Urinary bladder (tissue), 4 donors: ENCODE measurements around the gene SLC6A16. TPM values are rescaled to one million over a fixed set of nuclear protein-coding genes. Genes with fewer than 3 reads are reported as not detected.
"Not testable (repeated sequence)": the region's sequence is repeated elsewhere in the genome, so short reads cannot be mapped to it uniquely, and the experiment has no call there.

Source experiments
- DNase-seq: peaks from one replicate; pipeline ENCODE4 v3.0.0-alpha.2; 2015; ENCODE audit errors: extremely low spot score
- H3K27ac ChIP-seq: one replicate; pipeline ENCODE4 v1.5.1; 2013; ENCODE audit warnings: low read depth, mild to moderate bottlenecking, moderate library complexity
- H3K36me3 ChIP-seq: one replicate; pipeline ENCODE4 v1.6.1; 2013; ENCODE audit warnings: mild to moderate bottlenecking, moderate library complexity; ENCODE audit not compliant: insufficient read depth
- H3K4me1 ChIP-seq: one replicate; pipeline ENCODE4 v1.6.1; 2013; ENCODE audit warnings: mild to moderate bottlenecking, moderate library complexity; ENCODE audit not compliant: insufficient read depth
- H3K4me3 ChIP-seq: one replicate; pipeline ENCODE4 v1.5.1; 2013; ENCODE audit warnings: low read depth, low read length
- WGBS: extraction: QIAGEN DNeasy Blood & Tissue Kit; methylation state at CpG from one replicate; pipeline ENCODE4 v1.1.7; 2013; 5-methylcytosine and 5-hydroxymethylcytosine counted together
- polyA plus RNA-seq: library from polyadenylated mRNA; stranded (reverse); fragments of 200-250 nt; gene quantifications from one replicate; pipeline ENCODE4 v1.2.3, GENCODE V29; 2013
- total RNA-seq: library from RNA; depleted of rRNA; stranded (reverse); fragments of >200 nt; gene quantifications from one replicate; pipeline ENCODE4 v1.2.3, GENCODE V29; 2014
- donor health status: healthy with polysubstance abuse.
- donor health status: healthy.

The SLC6A16 gene
- 0.26 TPM for total RNA-seq
- 2.0 TPM for polyA plus RNA-seq

DNA sequence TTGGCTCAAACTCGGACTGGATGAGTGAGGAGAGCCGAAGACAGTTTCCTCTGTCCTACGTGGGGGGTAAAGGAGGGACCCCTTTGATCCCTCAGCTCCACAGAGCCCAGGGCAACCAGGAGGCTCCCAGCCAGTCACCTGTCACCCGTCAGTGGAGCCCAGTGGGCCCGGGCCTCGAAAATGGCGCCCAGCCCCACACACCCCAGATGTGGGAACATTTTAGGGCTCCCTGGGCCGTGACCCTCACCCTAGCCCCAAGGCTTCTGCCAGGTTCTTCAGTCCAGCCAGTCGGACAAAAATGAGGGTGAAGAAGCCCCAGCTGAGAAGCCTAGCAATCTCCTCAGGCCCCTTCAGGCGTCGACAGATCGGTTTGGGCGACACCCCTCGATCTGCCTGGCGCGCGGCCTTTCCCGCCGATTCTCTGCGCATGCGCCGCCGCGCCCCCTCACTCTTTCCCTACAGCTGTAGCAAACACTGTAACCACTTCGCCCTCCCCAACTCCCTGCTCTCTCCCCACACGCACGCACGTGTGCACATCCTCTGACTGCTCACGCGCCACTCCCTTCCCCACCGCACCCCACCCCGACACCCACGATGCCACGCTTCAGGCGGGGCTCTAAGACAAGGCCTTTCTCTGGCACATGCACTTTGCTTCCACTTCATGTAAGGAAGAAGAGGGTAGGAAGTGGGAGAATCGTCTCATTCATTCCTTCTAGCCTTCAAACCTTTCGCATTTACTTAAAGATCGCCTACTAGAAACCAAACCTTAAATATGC, at the start of gene SLC6A16:
Gene SLC6A16, minus strand, starts transcription at position 391 of the 776 bp plus-strand sequence. CDS start 13,844 bp downstream, outside the sequence.
- no peaks in the 10 kb centered on the region for H3K36me3 ChIP-seq
- no peak for DNase-seq
- 92% methylated on average over 38 of the region's 38 CpGs for WGBS
- H3K27ac ChIP-seq: no peak within 1 kb of the TSS
- no peak within 1 kb of the TSS for H3K4me3 ChIP-seq
- H3K4me1 ChIP-seq: no peaks in the 10 kb centered on the region

DNA sequence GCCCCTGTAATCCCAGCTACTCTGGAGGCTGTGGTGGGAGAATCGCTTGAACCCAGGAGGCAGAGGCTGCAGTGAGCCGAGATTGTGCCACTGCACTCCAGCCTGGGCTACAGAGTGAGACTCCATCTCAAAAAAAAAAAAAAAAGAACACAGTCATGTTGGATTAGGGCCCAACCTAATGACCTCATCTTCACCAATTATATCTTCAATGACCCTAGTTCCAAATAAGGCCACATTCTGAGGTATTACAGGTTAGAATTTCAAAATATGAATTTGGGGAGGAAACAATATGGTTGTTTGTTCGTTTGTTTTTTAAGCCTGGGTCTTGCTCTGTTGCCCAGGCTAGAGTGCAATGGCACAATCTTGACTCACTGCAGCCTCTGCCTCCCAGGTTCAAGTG, 48.2 kb upstream of the SLC6A16 start:
- 87% methylated on average over 3 of the region's 3 CpGs for WGBS

DNA sequence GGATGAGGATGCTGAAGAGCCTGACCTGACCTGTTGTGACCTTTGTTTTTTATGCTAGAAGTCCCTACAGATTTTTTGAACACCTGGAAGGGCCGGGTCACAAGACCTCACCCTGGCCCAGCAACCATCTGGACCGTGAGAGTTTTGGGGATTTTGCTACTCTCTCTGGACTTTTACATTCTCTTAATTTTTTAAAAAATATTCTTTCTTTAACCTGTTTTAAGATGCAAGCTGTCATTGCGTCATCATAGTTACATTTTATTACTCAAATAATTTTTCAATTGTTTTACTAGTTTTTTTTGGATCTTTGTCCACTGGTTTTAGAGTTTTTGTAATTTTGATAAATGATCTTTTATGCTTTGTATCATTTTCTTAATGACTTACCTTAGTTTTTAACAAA, 46.2 kb upstream of the SLC6A16 start:
- Histone ChIP-seq H3K27ac (no peak overlapping the region), H3K4me3 (no peak overlapping the region), H3K36me3 (no peaks in the 10 kb centered on the region), H3K4me1 (no peaks in the 10 kb centered on the region)
- WGBS: 90% methylated on average over 3 of the region's 3 CpGs
- no peak for DNase-seq

More for the DNA sequence above, 48.2 kb upstream of the SLC6A16 start:
- H3K4me3 ChIP-seq, DNase-seq, H3K27ac ChIP-seq, H3K4me1 ChIP-seq, H3K36me3 ChIP-seq: not testable (repeated sequence)

DNA sequence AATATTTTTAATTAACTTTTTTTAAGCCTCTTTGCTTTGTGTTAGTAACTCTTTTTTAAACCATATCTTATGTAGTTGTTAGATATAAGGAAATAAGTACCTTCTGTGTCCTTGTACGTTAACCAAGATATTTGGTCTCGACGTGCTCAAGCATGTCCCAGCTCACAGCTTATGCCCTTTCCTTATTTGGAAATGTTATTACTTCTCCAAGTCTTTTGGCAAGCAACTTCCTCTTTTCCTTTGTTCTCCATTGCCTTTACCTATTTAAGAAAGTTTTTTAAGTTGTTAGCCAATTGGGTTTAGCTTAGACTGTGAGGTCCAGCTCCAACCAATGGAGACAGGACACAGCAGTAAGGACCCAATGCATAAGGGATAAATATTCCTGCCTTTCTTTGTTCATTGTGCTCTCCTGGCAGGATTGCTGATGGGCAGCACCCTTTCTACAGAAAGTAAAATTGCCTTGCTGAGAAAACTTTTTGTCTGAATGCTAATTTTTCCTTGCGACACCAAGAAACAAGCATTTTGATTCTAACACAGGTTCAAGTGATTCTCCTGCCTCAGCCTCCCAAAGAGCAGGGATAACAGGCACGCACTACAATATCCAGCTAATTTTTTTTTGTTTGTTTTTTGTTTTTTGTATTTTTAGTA, 43.8 kb upstream of the SLC6A16 start:
- Histone ChIP-seq H3K36me3 (no peaks in the 10 kb centered on the region), H3K4me3 (no peak overlapping the region), H3K27ac (no peak overlapping the region), H3K4me1 (no peaks in the 10 kb centered on the region)
- DNase-seq: no peak
- 78% methylated on average over 5 of the region's 5 CpGs for WGBS

DNA sequence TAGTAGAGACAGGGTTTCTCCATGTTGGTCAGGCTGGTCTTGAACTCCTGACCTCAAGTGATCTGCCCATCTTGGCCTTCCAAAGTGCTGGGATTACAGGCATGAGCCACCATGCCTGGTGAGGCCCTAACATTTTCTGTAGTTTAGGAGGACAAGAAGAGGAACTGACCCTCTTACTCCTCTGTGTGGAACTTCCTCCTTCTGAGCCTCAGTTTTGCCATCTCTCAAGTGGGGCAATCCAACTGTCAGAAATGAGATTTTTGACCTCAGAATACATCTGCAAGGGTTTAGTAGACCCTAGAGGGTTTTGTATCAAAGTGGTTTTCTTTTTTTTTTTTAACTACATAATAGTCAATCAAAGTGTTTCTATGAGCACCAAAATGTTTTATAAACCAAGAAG, 41.1 kb upstream of the SLC6A16 start:
- no peaks in the 10 kb centered on the region for H3K4me1 ChIP-seq
- H3K27ac ChIP-seq: no peak overlapping the region
- H3K4me3 ChIP-seq: no peak overlapping the region
- no peaks in the 10 kb centered on the region for H3K36me3 ChIP-seq
- DNase-seq: no peak

DNA sequence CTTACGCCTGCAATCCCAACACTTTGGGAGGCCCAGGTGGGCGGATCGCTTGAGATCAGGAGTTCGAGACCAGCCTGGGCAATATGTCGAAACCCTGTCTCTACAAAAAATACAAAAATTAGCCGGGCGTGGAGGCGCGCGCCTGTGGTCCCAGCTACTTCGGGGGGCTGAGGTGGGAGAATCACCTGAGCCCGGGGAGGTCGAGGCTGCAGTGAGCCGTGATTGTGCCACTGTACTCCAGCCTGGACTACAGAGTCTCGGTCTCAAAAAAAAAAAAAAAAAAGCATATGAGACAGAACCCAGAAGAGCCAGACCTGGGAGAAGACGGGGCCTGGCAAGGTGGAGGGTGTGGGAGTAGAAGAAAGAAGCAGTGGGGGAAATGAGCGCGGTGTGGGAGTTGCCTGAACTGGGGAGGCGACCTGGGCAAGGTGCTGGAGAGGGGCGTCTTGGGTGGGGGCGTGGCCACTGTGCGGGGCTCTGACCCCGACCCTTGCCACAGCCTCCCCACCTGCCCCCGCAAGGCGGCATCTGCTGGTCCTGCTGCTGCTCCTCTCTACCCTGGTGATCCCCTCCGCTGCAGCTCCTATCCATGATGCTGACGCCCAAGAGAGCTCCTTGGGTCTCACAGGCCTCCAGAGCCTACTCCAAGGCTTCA, 39.2 kb upstream of the SLC6A16 start:
- Histone ChIP-seq H3K4me1 (no peaks in the 10 kb centered on the region), H3K27ac (no peak overlapping the region), H3K4me3 (no peak overlapping the region), H3K36me3 (no peaks in the 10 kb centered on the region)
- 71% methylated on average over 27 of the region's 27 CpGs for WGBS
- DNase-seq: no peak

DNA sequence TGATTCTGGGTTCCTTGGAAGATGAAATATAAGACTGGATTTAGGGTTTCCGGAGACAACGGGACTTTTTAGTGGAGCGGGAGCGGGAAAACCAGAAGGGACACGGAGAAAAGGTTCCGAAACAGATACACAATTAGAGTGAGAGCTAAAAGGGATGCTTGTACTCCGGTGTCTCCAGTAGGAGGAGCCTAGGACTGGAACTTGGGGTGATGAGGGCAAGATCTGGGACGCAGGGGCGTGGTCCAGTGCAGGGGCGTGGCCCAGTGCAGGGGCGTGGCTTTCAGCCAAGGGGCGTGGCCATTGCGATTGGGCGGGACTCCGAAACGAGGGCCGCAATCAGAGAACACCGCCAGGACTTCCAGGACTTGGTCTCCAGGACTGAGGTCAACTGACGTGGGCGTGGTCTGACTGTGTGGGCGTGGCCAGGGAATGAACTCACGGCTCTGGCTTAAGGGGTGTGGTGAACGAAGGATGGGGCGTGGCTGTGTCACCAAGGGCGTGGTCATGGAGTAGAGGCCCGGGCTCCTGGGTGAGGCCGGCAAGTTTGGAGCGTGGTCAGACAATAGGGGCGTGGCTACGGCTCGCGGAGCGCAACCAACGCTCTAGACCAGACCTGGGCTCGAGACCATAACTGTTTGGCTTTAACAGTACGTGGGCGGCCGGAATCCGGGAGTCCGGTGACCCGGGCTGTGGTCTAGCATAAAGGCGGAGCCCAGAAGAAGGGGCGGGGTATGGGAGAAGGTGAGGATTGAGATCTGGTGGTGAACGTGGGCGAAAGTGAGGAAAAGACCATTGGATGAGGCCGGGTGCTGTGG, 38.5 kb upstream of the SLC6A16 start, which contains the start of gene DKKL1:
Gene DKKL1, plus strand, starts transcription at position 610 of the 815 bp plus-strand sequence. Its CDS starts 122 bp downstream, at position 732.
- Histone ChIP-seq H3K27ac (peak within 1 kb of the TSS; percentile 30), H3K4me1 (no peaks in the 10 kb centered on the region), H3K4me3 (peak within 1 kb of the TSS; percentile 63), H3K36me3 (no peaks in the 10 kb centered on the region)
- 1% methylated on average over 46 of the region's 46 CpGs for WGBS
- DNase-seq: peak; percentile 93

DNA sequence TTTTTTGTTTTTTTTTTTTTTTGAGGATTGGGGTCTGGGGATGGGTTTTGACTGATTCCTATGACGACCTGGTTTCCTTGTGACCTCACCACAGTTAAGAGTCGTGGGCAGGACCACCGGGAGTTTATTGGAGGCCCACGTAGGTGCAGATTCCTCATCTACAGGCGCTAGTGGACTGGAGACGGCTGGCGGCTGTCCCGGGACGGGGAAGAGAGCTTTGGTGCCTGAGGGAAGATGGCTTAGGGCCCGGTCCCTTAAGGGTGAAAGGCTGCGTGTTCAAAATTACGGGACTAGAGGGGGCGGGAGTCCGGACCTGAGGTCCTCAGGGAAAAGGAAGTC, 37.9 kb upstream of the SLC6A16 start:
- H3K4me1 ChIP-seq: no peaks in the 10 kb centered on the region
- H3K27ac ChIP-seq: peak overlapping the region; percentile 30
- no peaks in the 10 kb centered on the region for H3K36me3 ChIP-seq
- H3K4me3 ChIP-seq: no peak overlapping the region
- under 1% methylated on average over 14 of the region's 14 CpGs for WGBS
- no peak for DNase-seq

DNA sequence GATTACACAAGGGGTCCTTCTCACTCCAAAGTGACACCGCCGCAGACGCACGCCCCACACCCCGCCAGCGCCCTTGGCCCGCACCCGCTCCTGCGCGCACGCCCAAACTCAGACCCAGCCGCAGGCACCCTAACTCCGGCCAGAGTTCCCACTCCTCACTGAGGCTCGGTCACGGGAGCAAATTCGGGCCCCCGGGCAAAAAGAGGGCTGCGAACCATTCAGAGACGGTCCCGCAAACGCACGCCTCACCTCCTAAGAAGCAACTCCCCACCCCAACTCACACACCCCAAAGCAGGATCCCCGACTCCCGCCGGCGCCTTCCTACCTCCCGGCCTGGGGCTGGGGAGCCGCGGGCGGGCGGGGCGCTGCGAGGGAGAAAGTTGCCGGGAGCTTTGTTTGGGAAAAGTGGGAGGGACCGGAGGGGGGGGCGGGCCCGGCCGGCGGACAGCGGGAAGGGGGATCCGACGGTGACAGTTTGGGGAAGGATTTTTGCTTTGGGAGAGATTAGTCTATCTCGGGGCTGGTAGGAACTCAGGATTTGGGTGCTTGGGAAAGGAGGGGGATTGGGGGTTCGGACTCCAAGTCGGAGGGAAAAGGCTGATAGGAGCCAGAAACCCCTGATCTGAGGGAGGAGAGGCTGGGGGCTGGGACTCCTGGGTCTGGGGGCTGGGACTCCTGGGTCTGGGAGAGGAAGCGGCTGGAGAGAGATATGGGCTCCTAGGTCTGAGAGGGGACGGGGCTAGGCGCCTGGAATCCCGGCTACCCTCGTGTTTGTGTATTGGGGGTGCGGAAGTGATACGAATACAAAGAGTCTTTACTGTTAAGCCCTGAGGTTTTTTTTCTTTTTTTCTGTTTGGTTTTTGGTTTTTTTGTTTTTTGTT, 37.3 kb upstream of the SLC6A16 start, which contains the start of gene TEAD2:
Gene TEAD2, minus strand, starts transcription at position 369 of the 881 bp plus-strand sequence. CDS start 2,341 bp downstream, outside the sequence.
- no peaks in the 10 kb centered on the region for H3K36me3 ChIP-seq
- DNase-seq: no peak
- peak within 1 kb of the TSS; percentile 62 for H3K27ac ChIP-seq
- H3K4me3 ChIP-seq: peak within 1 kb of the TSS; percentile 63
- no peaks in the 10 kb centered on the region for H3K4me1 ChIP-seq
- WGBS: under 1% methylated on average over 52 of the region's 52 CpGs

DNA sequence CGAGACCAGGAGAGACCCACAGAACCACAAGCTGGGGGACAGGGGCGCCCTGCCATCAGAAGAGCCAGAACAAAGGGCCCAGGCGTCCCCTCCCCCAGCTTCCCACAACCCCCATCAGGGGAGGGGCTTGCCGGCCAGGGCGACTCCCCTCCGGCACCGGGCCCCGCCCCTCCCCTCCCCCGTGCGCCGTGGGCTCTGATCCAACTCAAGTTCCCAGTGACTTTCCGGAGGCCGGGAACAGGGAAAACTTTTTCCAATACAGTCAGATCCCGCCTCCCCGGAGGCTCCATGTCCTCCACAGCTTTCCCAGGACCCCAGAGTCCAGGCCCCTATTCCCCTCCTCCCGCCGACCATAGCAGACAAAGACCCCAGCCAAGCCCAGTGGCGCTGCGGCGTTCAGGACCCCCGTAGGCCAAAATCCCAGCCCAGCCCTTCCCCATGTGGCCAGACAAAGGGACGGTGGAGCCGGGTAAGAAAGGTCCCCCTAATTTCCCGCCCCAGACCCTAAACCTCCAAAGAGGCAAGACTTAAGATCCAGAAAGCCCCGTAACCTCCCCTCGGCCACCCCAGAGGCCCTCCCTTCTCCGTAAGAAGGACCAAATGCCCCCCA, 36.6 kb upstream of the SLC6A16 start:
- H3K36me3 ChIP-seq: no peaks in the 10 kb centered on the region
- peak overlapping the region; percentile 53 for H3K27ac ChIP-seq
- no peaks in the 10 kb centered on the region for H3K4me1 ChIP-seq
- WGBS: 1% methylated on average over 27 of the region's 27 CpGs
- peak overlapping the region; percentile 63 for H3K4me3 ChIP-seq
- peak; percentile 66 for DNase-seq

DNA sequence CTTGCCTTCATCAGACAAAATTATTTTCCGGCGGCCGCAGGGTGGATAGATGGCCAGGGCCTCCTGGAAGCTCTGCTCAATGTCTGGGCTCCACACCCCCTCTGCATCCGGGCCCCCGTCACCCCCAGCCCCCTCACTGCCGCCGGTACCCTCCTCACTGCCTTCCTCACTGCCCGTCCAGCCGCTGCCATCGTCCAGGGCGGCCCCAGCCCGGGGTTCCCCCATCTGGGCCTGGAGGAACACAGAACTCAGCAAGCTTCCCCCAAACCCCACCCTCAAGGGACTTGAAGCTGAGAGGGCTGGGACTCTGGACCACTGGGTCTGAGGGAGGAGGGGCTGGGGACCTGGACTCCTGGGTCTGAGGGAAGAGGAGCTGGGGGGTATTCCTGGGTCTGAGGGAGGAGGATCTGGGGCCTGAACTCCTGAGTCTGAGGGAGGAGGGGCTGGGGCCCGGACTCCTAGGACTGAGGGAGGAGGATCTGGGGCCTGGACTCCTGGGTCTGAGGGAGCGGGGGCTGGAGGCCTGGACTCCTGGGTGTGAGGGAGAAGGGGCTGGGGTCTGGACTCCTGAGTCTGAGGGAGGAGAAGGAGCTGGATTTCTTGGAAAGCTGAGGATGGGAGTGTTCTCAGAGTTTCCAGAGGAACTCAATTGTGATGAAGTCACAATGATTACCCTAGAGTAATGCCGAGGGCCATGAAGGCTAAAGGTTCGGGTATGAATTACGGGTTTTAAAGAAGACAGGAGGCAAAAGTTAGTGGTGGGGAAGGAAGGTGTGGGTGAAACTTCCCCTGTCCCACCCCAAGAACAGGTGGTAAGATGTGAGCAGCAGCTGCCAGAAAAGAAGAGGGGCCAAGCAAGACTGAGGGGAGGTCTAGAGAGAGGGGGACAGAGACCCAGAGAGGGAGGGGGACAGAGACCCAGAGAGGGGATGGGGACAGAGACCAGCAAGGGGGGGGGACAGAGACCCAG, 35.1 kb upstream of the SLC6A16 start:
- 79% methylated on average over 17 of the region's 17 CpGs for WGBS
- Histone ChIP-seq H3K36me3 (no peaks in the 10 kb centered on the region), H3K4me1 (no peaks in the 10 kb centered on the region), H3K27ac (no peak overlapping the region), H3K4me3 (no peak overlapping the region)
- no peak for DNase-seq
